AG04450 (cell line): Measurements from ENCODE around the gene NPIPB2. TPM values are rescaled to one million over a fixed set of nuclear protein-coding genes. Genes with fewer than 3 reads are reported as not detected.
A peak's percentile ranks its signal among the peaks of the same experiment; 100 is the strongest.

ENCODE experiments used
- CTCF ChIA-PET: fragments of 300-600, 350-600 bp; formaldehyde crosslinking; extraction: SDS; loops from one replicate; lab custom pipeline; 2022; ENCODE audit warnings: antibody characterized with exemption, inconsistent platforms; lab: Charles Lee
- POLR2A ChIA-PET: fragments of 350-600 bp; formaldehyde crosslinking; extraction: SDS; loops from one replicate; lab custom pipeline; 2021; ENCODE audit warnings: antibody characterized with exemption, inconsistent platforms; lab: Yijun Ruan, JAX
- DNase-seq: peaks from one replicate; pipeline ENCODE4 v3.0.0-alpha.2; 2011; ENCODE audit warnings: low read depth, low spot score
- H3K27ac ChIP-seq: one replicate; pipeline ENCODE4 v1.5.1; 2012; ENCODE audit warnings: low read depth, low read length, control low read depth
- H3K27me3 ChIP-seq: one replicate; pipeline ENCODE4 v1.6.0; 2012; ENCODE audit warnings: low read length; ENCODE audit not compliant: control insufficient read depth, insufficient read depth
- H3K4me3 ChIP-seq: 2 replicates; pipeline ENCODE4 v1.5.1; 2011; ENCODE audit warnings: mild to moderate bottlenecking, low read depth, low read length, control low read depth
- H3K9me3 ChIP-seq: 2 replicates; pipeline ENCODE4 v1.5.1; 2012; ENCODE audit warnings: low read length; ENCODE audit not compliant: control insufficient read depth, insufficient read depth
- polyA plus RNA-seq: library from polyadenylated mRNA; depleted of rRNA; stranded (reverse); fragments of >200 nt; gene quantifications from 2 replicates; pipeline ENCODE4 v1.2.3, GENCODE V29; 2011
- TF ChIP-seq, protein P1 (sequence below): IDR thresholded peaks from 2 replicates; pipeline ENCODE4 v1.5.1; 2011; ENCODE audit warnings: low read depth, low read length, control low read depth, inconsistent platforms

The NPIPB2 gene
- polyA plus RNA-seq, 1 experiment: 5.2 TPM

DNA sequence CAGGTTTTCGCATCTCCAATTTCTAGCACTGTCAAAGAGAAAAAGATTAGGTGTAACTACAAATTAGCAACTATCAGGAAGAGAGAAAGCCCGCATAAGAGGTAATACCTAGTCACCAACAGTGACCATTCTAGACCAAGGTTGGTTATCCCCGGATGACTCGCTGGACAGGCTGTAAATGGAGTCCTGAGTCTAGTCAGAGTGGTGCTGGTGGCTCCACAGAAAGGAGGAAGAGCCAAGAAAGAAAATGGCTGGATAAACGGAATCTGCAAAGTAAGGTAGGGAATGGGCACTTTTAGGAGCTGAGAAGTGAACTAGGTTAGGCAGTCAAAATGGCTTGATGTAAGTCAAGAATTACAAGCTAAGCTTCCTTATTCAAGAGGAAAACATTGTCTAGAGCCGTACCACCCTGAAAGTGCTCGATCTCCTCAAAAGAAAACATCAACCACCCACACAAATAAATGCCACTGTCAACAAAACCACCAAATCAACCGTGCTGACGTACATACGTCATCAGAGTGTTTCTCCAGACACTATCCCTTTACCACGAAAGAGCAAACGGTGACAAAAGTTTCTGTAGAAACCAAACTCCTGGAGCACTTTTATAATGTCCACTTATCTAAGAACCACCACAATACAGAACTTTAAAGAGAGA lies 28.3 kb downstream of the NPIPB2 start:
- TF ChIP-seq, protein P1, sequence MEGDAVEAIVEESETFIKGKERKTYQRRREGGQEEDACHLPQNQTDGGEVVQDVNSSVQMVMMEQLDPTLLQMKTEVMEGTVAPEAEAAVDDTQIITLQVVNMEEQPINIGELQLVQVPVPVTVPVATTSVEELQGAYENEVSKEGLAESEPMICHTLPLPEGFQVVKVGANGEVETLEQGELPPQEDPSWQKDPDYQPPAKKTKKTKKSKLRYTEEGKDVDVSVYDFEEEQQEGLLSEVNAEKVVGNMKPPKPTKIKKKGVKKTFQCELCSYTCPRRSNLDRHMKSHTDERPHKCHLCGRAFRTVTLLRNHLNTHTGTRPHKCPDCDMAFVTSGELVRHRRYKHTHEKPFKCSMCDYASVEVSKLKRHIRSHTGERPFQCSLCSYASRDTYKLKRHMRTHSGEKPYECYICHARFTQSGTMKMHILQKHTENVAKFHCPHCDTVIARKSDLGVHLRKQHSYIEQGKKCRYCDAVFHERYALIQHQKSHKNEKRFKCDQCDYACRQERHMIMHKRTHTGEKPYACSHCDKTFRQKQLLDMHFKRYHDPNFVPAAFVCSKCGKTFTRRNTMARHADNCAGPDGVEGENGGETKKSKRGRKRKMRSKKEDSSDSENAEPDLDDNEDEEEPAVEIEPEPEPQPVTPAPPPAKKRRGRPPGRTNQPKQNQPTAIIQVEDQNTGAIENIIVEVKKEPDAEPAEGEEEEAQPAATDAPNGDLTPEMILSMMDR: no peak
- Histone ChIP-seq H3K4me3 (peak overlapping the region; percentile 91), H3K27ac (no peak overlapping the region), H3K9me3 (no peaks in the 10 kb centered on the region), H3K27me3 (no peaks in the 10 kb centered on the region)
- POLR2A ChIA-PET: no interaction called here
- no peak for DNase-seq
- CTCF ChIA-PET: interaction anchor here (1.7 kb wide), 1 partner anchor 154 kb away, joined by 6 read pairs; no protein-coding TSS in a partner anchor

GRCh38 chr16:11909653-11910545 lies 31.9 kb downstream of the NPIPB2 start:
- peak; percentile 23 for DNase-seq
- ChIA-PET CTCF (interaction anchor here (1.7 kb wide), 1 partner anchor 158 kb away, joined by 7 read pairs; no protein-coding TSS in a partner anchor), POLR2A (no interaction called here)

GRCh38 chr16:11907160-11907970 lies 34.5 kb downstream of the NPIPB2 start:
- TF ChIP-seq, protein P1: no peak
- ChIA-PET CTCF (interaction anchor here (2.0 kb wide), 1 partner anchor 160 kb away, joined by 15 read pairs; no protein-coding TSS in a partner anchor), POLR2A (no interaction called here)
- no peak overlapping the region for H3K27ac ChIP-seq
- H3K27me3 ChIP-seq: no peaks in the 10 kb centered on the region
- H3K4me3 ChIP-seq: no peak overlapping the region
- H3K9me3 ChIP-seq: no peaks in the 10 kb centered on the region
- no peak for DNase-seq

More at GRCh38 chr16:11909653-11910545, 31.9 kb downstream of the NPIPB2 start:
- TF ChIP-seq, protein P1: no peak
- Histone ChIP-seq H3K9me3 (no peaks in the 10 kb centered on the region), H3K4me3 (no peak overlapping the region), H3K27ac (no peak overlapping the region), H3K27me3 (no peaks in the 10 kb centered on the region)

DNA sequence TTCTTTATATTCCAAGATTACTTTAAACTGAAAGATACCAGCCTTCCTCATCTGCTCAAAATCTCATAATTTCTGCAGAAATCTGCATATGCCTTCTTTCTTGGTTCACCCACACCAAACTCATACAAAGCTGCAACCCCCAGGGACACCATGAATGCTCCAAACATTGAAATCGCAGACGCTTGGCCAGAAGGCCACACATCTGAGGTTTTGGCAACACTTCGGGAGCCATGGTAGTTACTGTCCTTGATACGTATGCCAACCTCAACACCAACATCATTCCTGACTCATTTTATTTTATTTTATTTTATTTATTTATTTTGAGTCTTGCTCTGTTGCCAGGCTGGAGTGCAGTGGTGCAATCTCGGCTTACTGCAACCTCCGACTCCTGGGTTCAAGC lies 37.9 kb downstream of the NPIPB2 start:
- H3K27me3 ChIP-seq: no peaks in the 10 kb centered on the region
- CTCF ChIA-PET: no interaction called here
- H3K27ac ChIP-seq: no peak overlapping the region
- no peaks in the 10 kb centered on the region for H3K9me3 ChIP-seq
- no peak for DNase-seq
- POLR2A ChIA-PET: no interaction called here
- no peak overlapping the region for H3K4me3 ChIP-seq
- TF ChIP-seq, protein P1: no peak
